HepG2 (cell line): Measurements from ENCODE around the gene SLC19A1. TPM values are rescaled to one million over a fixed set of nuclear protein-coding genes. Genes with fewer than 3 reads are reported as not detected.

Source experiments
- ATAC-seq: fragments of 200-7000 bp; cut with Tn5 transposase; 3 replicates; pipeline ENCODE4 v1.9.1; 2020; ENCODE audit warnings: mild to moderate bottlenecking, moderate library complexity
- BruUV-seq: library from RNA; stranded (reverse); fragments of 400-500 nt; replicated peaks from 2 replicates; lab custom pipeline; 2021; lab: Mats Ljungman, UMichigan
- CTCF ChIA-PET: fragments of 300-600 bp; formaldehyde crosslinking; extraction: SDS; loops from one replicate; lab custom pipeline; 2021; ENCODE audit warnings: low total read pairs, inconsistent platforms, low intra/inter-chr PET ratio; lab: Yijun Ruan, JAX
- POLR2A ChIA-PET: fragments of 350-600 bp; sonication (Branson Sonifier 250); formaldehyde crosslinking; loops from one replicate; lab custom pipeline; 2020; ENCODE audit warnings: antibody characterized with exemption, inconsistent platforms; lab: Yijun Ruan, JAX
- DNase-seq: peaks from one replicate; pipeline ENCODE4 v3.0.0-alpha.2; 2015; ENCODE audit warnings: low spot score
- FAIRE-seq: peaks from 3 replicates; lab custom pipeline; 2011; peaks lifted over from hg19 to GRCh38; lab: Jason Lieb, UNC
- H2AFZ ChIP-seq: one replicate; pipeline ENCODE4 v1.6.1; 2011; ENCODE audit warnings: low read length, inconsistent platforms
- H3K27ac ChIP-seq: fragments of 300-600 bp; 3 replicates; pipeline ENCODE4 v1.8.0; 2011; ENCODE audit warnings: mixed run types, mild to moderate bottlenecking, mixed read lengths, low read length, inconsistent platforms; ENCODE audit not compliant: insufficient read depth; ENCODE audit errors: extremely low read length
- H3K27me3 ChIP-seq, 2 experiments: fragments of 200-600 bp in 1 of 2; 2 replicates in 1 of 2; 3 replicates in 1 of 2; pipeline versions ENCODE4 v1.6.0 to v1.8.0; 2011; ENCODE audit warnings: low read length in 2 of 2, mild to moderate bottlenecking in 2 of 2, moderate library complexity in 2 of 2, inconsistent platforms in 1 of 2; ENCODE audit not compliant: insufficient read depth in 2 of 2, control insufficient read depth in 1 of 2
- H3K36me3 ChIP-seq, 2 experiments: fragments of 200-600 bp in 1 of 2; replicated peaks in 1 of 2; 2 replicates in 1 of 2; 3 replicates in 1 of 2; pipeline versions ENCODE4 v1.5.1 to v1.8.0; 2011; ENCODE audit warnings: low read length in 2 of 2, inconsistent platforms in 1 of 2; ENCODE audit not compliant: insufficient read depth in 2 of 2, control insufficient read depth in 1 of 2
- H3K4me1 ChIP-seq: 2 replicates; pipeline ENCODE4 v1.5.1; 2012; ENCODE audit warnings: low read length, inconsistent platforms; ENCODE audit not compliant: insufficient read depth
- H3K4me2 ChIP-seq: 2 replicates; pipeline ENCODE4 v1.6.0; 2011; ENCODE audit warnings: low read depth, low read length, inconsistent platforms
- H3K4me3 ChIP-seq, 3 experiments: fragments of 200-600 bp in 1 of 3; sonication (generic), shearing (Covaris generic) in 1 of 3; replicated peaks in 1 of 3; 2 replicates each; pipeline ENCODE4 v1.5.1; 2011 to 2016; ENCODE audit warnings: low read length in 3 of 3, inconsistent platforms in 2 of 3, low read depth in 2 of 3, mild to moderate bottlenecking in 2 of 3, control low read depth in 1 of 3, mixed read lengths in 1 of 3; ENCODE audit not compliant: insufficient read depth in 1 of 3
- H3K79me2 ChIP-seq: one replicate; pipeline ENCODE4 v1.6.1; 2011; ENCODE audit warnings: low read length, inconsistent platforms; ENCODE audit not compliant: insufficient read depth
- H3K9ac ChIP-seq: 2 replicates; pipeline ENCODE4 v1.6.0; 2011; ENCODE audit warnings: mild to moderate bottlenecking, low read depth, low read length, inconsistent platforms; ENCODE audit not compliant: insufficient read depth
- H3K9me3 ChIP-seq: 2 replicates; pipeline ENCODE4 v1.5.1; 2012; ENCODE audit warnings: mild to moderate bottlenecking, low read length
- H4K20me1 ChIP-seq: 2 replicates; pipeline ENCODE4 v1.6.0; 2011; ENCODE audit warnings: inconsistent platforms, mild to moderate bottlenecking, low read length, moderate library complexity; ENCODE audit not compliant: insufficient read depth
- HNF4A ChIP-seq: sonication (generic); formaldehyde crosslinking; IDR thresholded peaks from 2 replicates; pipeline ENCODE4 v1.4.0; 2020; ENCODE audit warnings: missing genetic modification reagents
- ZC3H13 ChIP-seq: sonication (generic); formaldehyde crosslinking; IDR thresholded peaks from 2 replicates; pipeline ENCODE4 v1.8.1; 2023; ENCODE audit warnings: mild to moderate bottlenecking, missing genetic modification reagents, moderate library complexity
- ZNF317 ChIP-seq: sonication (generic); formaldehyde crosslinking; IDR thresholded peaks from 2 replicates; pipeline ENCODE4 v1.5.0; 2020; ENCODE audit warnings: mild to moderate bottlenecking, missing genetic modification reagents
- ZNF337 ChIP-seq: sonication (generic); formaldehyde crosslinking; IDR thresholded peaks from 2 replicates; pipeline ENCODE4 v1.5.1; 2020; ENCODE audit warnings: missing genetic modification reagents, low read depth, mild to moderate bottlenecking, borderline replicate concordance
- ZNF709 ChIP-seq: sonication (generic); formaldehyde crosslinking; IDR thresholded peaks from 2 replicates; pipeline ENCODE4 v1.5.0; 2020; ENCODE audit warnings: mild to moderate bottlenecking, missing genetic modification reagents
- ZNF768 ChIP-seq: sonication (generic); formaldehyde crosslinking; IDR thresholded peaks from 2 replicates; pipeline ENCODE4 v1.4.0; 2020; ENCODE audit warnings: missing genetic modification reagents
- ZNF839 ChIP-seq: sonication (generic); formaldehyde crosslinking; IDR thresholded peaks from 2 replicates; pipeline ENCODE4 v1.4.0; 2020; ENCODE audit warnings: missing genetic modification reagents, mild to moderate bottlenecking, borderline replicate concordance
- WGBS: methylation state at CpG from one replicate; pipeline ENCODE4 v1.1.6; 2017; ENCODE audit warnings: low lambda C conversion rate; 5-methylcytosine and 5-hydroxymethylcytosine counted together
- in situ Hi-C: cut with HindIII; loops from 2 replicates; pipeline ENCODE4 v1.10.0; 2017; ENCODE audit warnings: low pct_unique_long_range_greater_than_20kb; ENCODE audit not compliant: extremely low pct_ligation_motif_present
- intact Hi-C: fragments of 100-400 bp; cut with micrococcal nuclease; formaldehyde crosslinking; loops from one replicate; pipeline ENCODE4 v1.10.0; 2022; ENCODE audit not compliant: unreplicated experiment
- polyA plus RNA-seq, 8 experiments: library from polyadenylated mRNA; depleted of rRNA in 3 of 8; stranded (reverse) in 7 of 8; unstranded in 1 of 8; fragments of >200 nt; fragmentation: Illumina TruSeq in 4 of 8; extraction: Trizol in 4 of 8; gene quantifications; 2 replicates each; pipeline versions ENCODE4 v1.2.1 to v1.2.3, GENCODE V29; 2011 to 2016; ENCODE audit warnings: low read depth in 4 of 8, missing spikeins in 1 of 8, mixed read lengths in 1 of 8; ENCODE audit not compliant: insufficient read depth in 1 of 8
- total RNA-seq, 5 experiments: library from RNA; depleted of rRNA; stranded (reverse); fragments of >200 nt; fragmentation: Illumina TruSeq; extraction: Trizol; gene quantifications; 2 replicates each; pipeline ENCODE4 v1.2.3, GENCODE V29; 2016; ENCODE audit warnings: low read depth in 1 of 5
- TF ChIP-seq, protein P1 (sequence below): sonication (generic); formaldehyde crosslinking; IDR thresholded peaks from 2 replicates; pipeline ENCODE4 v1.5.1; 2020; ENCODE audit warnings: mild to moderate bottlenecking, missing genetic modification reagents, moderate library complexity

The SLC19A1 gene
- total and polyA plus RNA-seq, 2 of the 13 experiments (the other 11 are each of a cell fraction or from before 2014, with no cell fraction given) = 21.8 to 23.0 TPM

DNA sequence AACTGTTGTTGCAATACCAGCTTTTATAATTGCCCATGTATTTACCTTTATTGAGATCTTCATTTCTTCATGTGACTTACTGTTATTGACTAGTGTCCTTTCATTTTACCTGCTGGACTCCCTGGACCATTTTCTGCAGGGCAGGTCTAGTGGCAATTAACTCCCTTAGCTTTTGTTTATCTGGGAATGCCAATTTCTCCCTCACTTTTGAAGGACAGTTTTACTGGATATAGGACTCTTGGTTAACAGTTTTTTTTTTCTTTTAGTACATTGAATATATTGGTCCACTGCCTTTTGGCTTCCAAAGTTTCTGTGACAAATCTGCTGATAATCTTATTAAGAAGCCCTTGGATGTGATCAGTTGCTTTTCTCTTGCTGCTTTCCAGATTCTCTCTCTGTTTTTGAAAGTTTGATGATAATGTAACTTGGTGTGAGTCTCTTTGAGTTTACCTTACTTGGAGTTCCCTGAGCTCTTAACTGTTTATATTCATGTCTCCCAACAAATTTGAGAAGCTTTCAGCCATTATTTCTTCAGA, 80.4 kb downstream of the SLC19A1 start:
- H3K79me2 ChIP-seq = peaks cover 26% of the 10 kb centered on the region
- DNase-seq (no peak), ATAC-seq (no peak), FAIRE-seq (no peak)
- H4K20me1 ChIP-seq = no peaks in the 10 kb centered on the region
- no peaks in the 10 kb centered on the region for H3K27me3 ChIP-seq
- no peak overlapping the region for H2AFZ ChIP-seq
- H3K27ac ChIP-seq = no peak overlapping the region
- H3K4me1 ChIP-seq = peaks cover 60% of the 10 kb centered on the region
- POLR2A ChIA-PET = interaction anchor here (0.9 to 1.7 kb wide), 3 partner anchors 8 to 13 kb away, joined by 3 to 13 read pairs (median 3); no protein-coding TSS in a partner anchor
- CTCF ChIA-PET = no interaction called here
- no peak overlapping the region for H3K9ac ChIP-seq
- H3K4me3 ChIP-seq = no peak overlapping the region
- peaks cover 15% of the 10 kb centered on the region for H3K9me3 ChIP-seq
- H3K4me2 ChIP-seq = no peak overlapping the region
- no peak for TF ChIP-seq ZC3H13 (CRISPR knock-in tag)
- no peak for TF ChIP-seq ZNF709 (CRISPR knock-in tag)
- TF ChIP-seq ZNF317 (CRISPR knock-in tag) = peak; percentile 95
- TF ChIP-seq, all 625 proteins: peak for 1
- intact Hi-C loops (no loop called here), in situ Hi-C loops (no loop called here)
- H3K36me3 ChIP-seq = peaks cover 5 to 17% of the 10 kb centered on the region in 2 experiments; a peak in 4 of 5 replicates
- no TSS peak for BruUV-seq

DNA sequence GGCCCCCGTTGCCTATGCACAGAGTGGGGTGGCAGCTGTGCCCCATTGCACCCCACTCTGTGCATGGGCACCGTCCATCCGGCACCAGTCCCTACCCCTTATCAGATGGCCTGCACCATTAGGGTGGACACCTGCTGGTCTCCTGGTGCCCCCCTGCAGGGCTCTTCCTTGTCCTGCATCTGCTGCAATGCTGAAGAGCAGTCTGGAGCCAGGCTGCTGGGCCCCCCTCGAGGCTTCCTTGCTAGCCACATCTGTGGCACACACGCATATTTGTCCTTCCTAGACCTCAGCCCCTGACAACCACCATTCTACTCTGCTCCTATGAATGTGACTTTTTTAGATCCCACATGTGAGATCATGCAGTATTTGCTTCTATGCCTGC, 80.9 kb downstream of the SLC19A1 start:
- Histone ChIP-seq H3K27ac (peak overlapping the region; percentile 64), H3K36me3 (peaks cover 5 to 17% of the 10 kb centered on the region in 2 experiments; a peak in 4 of 5 replicates), H3K4me1 (peaks cover 58% of the 10 kb centered on the region), H3K27me3 (no peaks in the 10 kb centered on the region), H2AFZ (no peak overlapping the region), H3K4me2 (no peak overlapping the region; the same call in 1 of the 2 replicates), H3K79me2 (peaks cover 25% of the 10 kb centered on the region), H3K9ac (no peak overlapping the region), H4K20me1 (no peaks in the 10 kb centered on the region), H3K9me3 (peaks cover 15% of the 10 kb centered on the region), H3K4me3 (no peak overlapping the region)
- CTCF ChIA-PET = no interaction called here
- in situ Hi-C loops = no loop called here
- no TSS peak for BruUV-seq
- no peak for ATAC-seq
- intact Hi-C loops = no loop called here
- no peak for FAIRE-seq
- TF ChIP-seq ZNF337 (CRISPR knock-in tag) (0 out of 2 replicates have a peak, but pooled peaks have one; percentile 71), HNF4A (CRISPR knock-in tag) (no peak), ZNF839 (CRISPR knock-in tag) (0 out of 2 replicates have a peak, but pooled peaks have one; percentile 33), ZNF768 (CRISPR knock-in tag) (0 out of 2 replicates have a peak, but pooled peaks have one; percentile 24)
- TF ChIP-seq, protein P1, sequence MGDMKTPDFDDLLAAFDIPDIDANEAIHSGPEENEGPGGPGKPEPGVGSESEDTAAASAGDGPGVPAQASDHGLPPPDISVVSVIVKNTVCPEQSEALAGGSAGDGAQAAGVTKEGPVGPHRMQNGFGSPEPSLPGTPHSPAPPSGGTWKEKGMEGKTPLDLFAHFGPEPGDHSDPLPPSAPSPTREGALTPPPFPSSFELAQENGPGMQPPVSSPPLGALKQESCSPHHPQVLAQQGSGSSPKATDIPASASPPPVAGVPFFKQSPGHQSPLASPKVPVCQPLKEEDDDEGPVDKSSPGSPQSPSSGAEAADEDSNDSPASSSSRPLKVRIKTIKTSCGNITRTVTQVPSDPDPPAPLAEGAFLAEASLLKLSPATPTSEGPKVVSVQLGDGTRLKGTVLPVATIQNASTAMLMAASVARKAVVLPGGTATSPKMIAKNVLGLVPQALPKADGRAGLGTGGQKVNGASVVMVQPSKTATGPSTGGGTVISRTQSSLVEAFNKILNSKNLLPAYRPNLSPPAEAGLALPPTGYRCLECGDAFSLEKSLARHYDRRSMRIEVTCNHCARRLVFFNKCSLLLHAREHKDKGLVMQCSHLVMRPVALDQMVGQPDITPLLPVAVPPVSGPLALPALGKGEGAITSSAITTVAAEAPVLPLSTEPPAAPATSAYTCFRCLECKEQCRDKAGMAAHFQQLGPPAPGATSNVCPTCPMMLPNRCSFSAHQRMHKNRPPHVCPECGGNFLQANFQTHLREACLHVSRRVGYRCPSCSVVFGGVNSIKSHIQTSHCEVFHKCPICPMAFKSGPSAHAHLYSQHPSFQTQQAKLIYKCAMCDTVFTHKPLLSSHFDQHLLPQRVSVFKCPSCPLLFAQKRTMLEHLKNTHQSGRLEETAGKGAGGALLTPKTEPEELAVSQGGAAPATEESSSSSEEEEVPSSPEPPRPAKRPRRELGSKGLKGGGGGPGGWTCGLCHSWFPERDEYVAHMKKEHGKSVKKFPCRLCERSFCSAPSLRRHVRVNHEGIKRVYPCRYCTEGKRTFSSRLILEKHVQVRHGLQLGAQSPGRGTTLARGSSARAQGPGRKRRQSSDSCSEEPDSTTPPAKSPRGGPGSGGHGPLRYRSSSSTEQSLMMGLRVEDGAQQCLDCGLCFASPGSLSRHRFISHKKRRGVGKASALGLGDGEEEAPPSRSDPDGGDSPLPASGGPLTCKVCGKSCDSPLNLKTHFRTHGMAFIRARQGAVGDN (CRISPR knock-in tag) = peak; percentile 44
- POLR2A ChIA-PET = interaction anchor here (0.9 to 1.7 kb wide), 2 partner anchors 9 to 10 kb away, joined by 6 to 13 read pairs; no protein-coding TSS in a partner anchor
- no peak for DNase-seq
- WGBS = 87% methylated on average over 5 of the region's 5 CpGs
